HCT116 (cell line): ENCODE data around the gene TBC1D23.

ENCODE experiments used
- ATF3 ChIP-seq: IDR thresholded peaks from 2 replicates; pipeline ENCODE4 v1.6.1; 2012
- CBX3 ChIP-seq: IDR thresholded peaks from 2 replicates; pipeline ENCODE4 v1.6.1; 2012; ENCODE audit warnings: low read depth
- CEBPB ChIP-seq: IDR thresholded peaks from 2 replicates; pipeline ENCODE4 v1.6.1; 2012; ENCODE audit warnings: low read depth
- EZH2 ChIP-seq: fragments of 200-600 bp; sonication (generic); IDR thresholded peaks from 2 replicates; pipeline ENCODE4 v1.6.1; 2017; ENCODE audit warnings: antibody characterized with exemption, mixed run types
- JUND ChIP-seq: IDR thresholded peaks from 2 replicates; pipeline ENCODE4 v1.6.1; 2012
- POLR2A ChIP-seq: IDR thresholded peaks from 2 replicates; pipeline ENCODE4 v1.7.0; 2011; ENCODE audit warnings: borderline replicate concordance; ENCODE audit not compliant: insufficient read depth, insufficient read length; ENCODE audit errors: extremely low read depth
- POLR2AphosphoS5 ChIP-seq: IDR thresholded peaks from 2 replicates; pipeline ENCODE4 v1.6.1; 2011; ENCODE audit warnings: mild to moderate bottlenecking, low read depth, low read length, moderate library complexity
- REST ChIP-seq: IDR thresholded peaks from 2 replicates; pipeline ENCODE4 v1.6.1; 2012; ENCODE audit warnings: low read depth
- SIN3A ChIP-seq: IDR thresholded peaks from 2 replicates; pipeline ENCODE4 v1.6.1; 2012; ENCODE audit warnings: low read depth
- SP1 ChIP-seq: IDR thresholded peaks from 2 replicates; pipeline ENCODE4 v1.6.1; 2012; ENCODE audit warnings: low read depth
- SRF ChIP-seq: IDR thresholded peaks from 2 replicates; pipeline ENCODE4 v1.6.1; 2012; ENCODE audit warnings: low read depth
- ZNF274 ChIP-seq: fragments of 200-500 bp; sonication (Bioruptor generic); IDR thresholded peaks from 2 replicates; pipeline ENCODE4 v1.6.1; 2014; ENCODE audit warnings: mild to moderate bottlenecking, low read depth, low read length, inconsistent platforms
- TF ChIP-seq, protein P1 (sequence below), 3 experiments: fragments of 200-600 bp in 1 of 3; sonication (generic) in 1 of 3; IDR thresholded peaks in 2 of 3; conservative IDR thresholded peaks in 1 of 3; 2 replicates each; pipeline ENCODE4 v1.5.1; 2012 to 2017; ENCODE audit warnings: low read depth in 2 of 3, low read length in 2 of 3, antibody characterized with exemption in 1 of 3, borderline replicate concordance in 1 of 3, control low read depth in 1 of 3, mild to moderate bottlenecking in 1 of 3, mixed read lengths in 1 of 3, mixed run types in 1 of 3, moderate library complexity in 1 of 3; ENCODE audit not compliant: insufficient read depth in 1 of 3
- TF ChIP-seq, protein P2 (sequence below): IDR thresholded peaks from 2 replicates; pipeline ENCODE4 v1.6.1; 2012

- TF ChIP-seq, protein P1, sequence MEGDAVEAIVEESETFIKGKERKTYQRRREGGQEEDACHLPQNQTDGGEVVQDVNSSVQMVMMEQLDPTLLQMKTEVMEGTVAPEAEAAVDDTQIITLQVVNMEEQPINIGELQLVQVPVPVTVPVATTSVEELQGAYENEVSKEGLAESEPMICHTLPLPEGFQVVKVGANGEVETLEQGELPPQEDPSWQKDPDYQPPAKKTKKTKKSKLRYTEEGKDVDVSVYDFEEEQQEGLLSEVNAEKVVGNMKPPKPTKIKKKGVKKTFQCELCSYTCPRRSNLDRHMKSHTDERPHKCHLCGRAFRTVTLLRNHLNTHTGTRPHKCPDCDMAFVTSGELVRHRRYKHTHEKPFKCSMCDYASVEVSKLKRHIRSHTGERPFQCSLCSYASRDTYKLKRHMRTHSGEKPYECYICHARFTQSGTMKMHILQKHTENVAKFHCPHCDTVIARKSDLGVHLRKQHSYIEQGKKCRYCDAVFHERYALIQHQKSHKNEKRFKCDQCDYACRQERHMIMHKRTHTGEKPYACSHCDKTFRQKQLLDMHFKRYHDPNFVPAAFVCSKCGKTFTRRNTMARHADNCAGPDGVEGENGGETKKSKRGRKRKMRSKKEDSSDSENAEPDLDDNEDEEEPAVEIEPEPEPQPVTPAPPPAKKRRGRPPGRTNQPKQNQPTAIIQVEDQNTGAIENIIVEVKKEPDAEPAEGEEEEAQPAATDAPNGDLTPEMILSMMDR (IDR thresholded peaks at IDR 0.05 in 2 of 3, conservative IDR thresholded peaks at IDR 0.05 in 1 of 3; ENCODE audit: borderline replicate concordance in 1 of 3, insufficient read depth in 1 of 3, low read depth in 2 of 3, low read length in 2 of 3), result no peak
- no peak for TF ChIP-seq ATF3
- no peak for TF ChIP-seq EZH2
- TF ChIP-seq POLR2A, result no peak
- TF ChIP-seq SIN3A, result no peak
- TF ChIP-seq JUND, result no peak
- TF ChIP-seq CBX3, result no peak
- no peak for TF ChIP-seq REST
- TF ChIP-seq POLR2AphosphoS5, result no peak
- TF ChIP-seq, protein P2, sequence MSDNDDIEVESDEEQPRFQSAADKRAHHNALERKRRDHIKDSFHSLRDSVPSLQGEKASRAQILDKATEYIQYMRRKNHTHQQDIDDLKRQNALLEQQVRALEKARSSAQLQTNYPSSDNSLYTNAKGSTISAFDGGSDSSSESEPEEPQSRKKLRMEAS, result no peak
- TF ChIP-seq CEBPB, result no peak
- no peak for TF ChIP-seq ZNF274
- no peak for TF ChIP-seq SP1
- no peak for TF ChIP-seq SRF
Observed at GRCh38 chr3:100263583-100263982, 2.8 kb downstream of the TBC1D23 start.
